ENCODE results near the gene MMP24OS. TPM values are rescaled to one million over a fixed set of nuclear protein-coding genes. Genes with fewer than 3 reads are reported as not detected.
A peak's percentile ranks its signal among the peaks of the same experiment; 100 is the strongest.
"Not testable (repeated sequence)": the region's sequence is repeated elsewhere in the genome, so short reads cannot be mapped to it uniquely, and the experiment has no call there.

The MMP24OS gene
- total RNA-seq, 1 donor from 2014 or later, result 4.2 TPM

- no peaks in the 10 kb centered on the region for H3K27me3 ChIP-seq (ENCODE audit: control insufficient read depth in 3 of 3, insufficient read depth in 3 of 3, low read length in 3 of 3)
- no peak overlapping the region for H3K27ac ChIP-seq (ENCODE audit: low read depth, low read length)
- peaks cover 23 to 35% (median 32%) of the 10 kb centered on the region in 3 donors for H3K36me3 ChIP-seq (ENCODE audit: control insufficient read depth in 3 of 3, insufficient read depth in 3 of 3, low read length in 3 of 3)
- H3K9me3 ChIP-seq (ENCODE audit: control insufficient read depth in 3 of 3, low read length in 3 of 3), result no peaks in the 10 kb centered on the region
- no peak overlapping the region for H3K4me3 ChIP-seq (ENCODE audit: low read length in 3 of 3)
- H3K9ac ChIP-seq (ENCODE audit: low read depth in 1 of 3, low read length in 3 of 3), result no peak overlapping the region
- H3K4me1 ChIP-seq (ENCODE audit: control insufficient read depth in 3 of 3, insufficient read depth in 3 of 3, low read length in 3 of 3), result peaks cover 0 to 12% (median 11%) of the 10 kb centered on the region in 3 donors
Observed at GRCh38 chr20:35267092-35267491, 10.8 kb downstream of the MMP24OS start.

GRCh38 chr20:35264755-35265154, 13.2 kb downstream of the MMP24OS start:
- Histone ChIP-seq H3K36me3 (ENCODE audit: control insufficient read depth in 3 of 3, insufficient read depth in 3 of 3, low read length in 3 of 3) (peaks cover 17 to 25% (median 18%) of the 10 kb centered on the region in 3 donors), H3K27ac (ENCODE audit: low read depth, low read length) (no peak overlapping the region), H3K9me3 (ENCODE audit: control insufficient read depth in 3 of 3, low read length in 3 of 3) (no peaks in the 10 kb centered on the region), H3K4me1 (ENCODE audit: control insufficient read depth in 3 of 3, insufficient read depth in 3 of 3, low read length in 3 of 3) (peaks cover 0 to 12% (median 11%) of the 10 kb centered on the region in 3 donors), H3K4me3 (ENCODE audit: low read length in 3 of 3) (no peak overlapping the region), H3K9ac (ENCODE audit: low read depth in 1 of 3, low read length in 3 of 3) (no peak overlapping the region), H3K27me3 (ENCODE audit: control insufficient read depth in 3 of 3, insufficient read depth in 3 of 3, low read length in 3 of 3) (no peaks in the 10 kb centered on the region)

GRCh38 chr20:35263532-35264341, 14.2 kb downstream of the MMP24OS start:
- no peak overlapping the region for H3K27ac ChIP-seq (ENCODE audit: low read depth, low read length)
- H3K27me3 ChIP-seq (ENCODE audit: control insufficient read depth in 3 of 3, insufficient read depth in 3 of 3, low read length in 3 of 3), result no peaks in the 10 kb centered on the region
- no peaks in the 10 kb centered on the region for H3K9me3 ChIP-seq (ENCODE audit: control insufficient read depth in 3 of 3, low read length in 3 of 3)
- H3K36me3 ChIP-seq (ENCODE audit: control insufficient read depth in 3 of 3, insufficient read depth in 3 of 3, low read length in 3 of 3), result peaks cover 15 to 21% (median 15%) of the 10 kb centered on the region in 3 donors
- peaks cover 0 to 12% (median 8%) of the 10 kb centered on the region in 3 donors for H3K4me1 ChIP-seq (ENCODE audit: control insufficient read depth in 3 of 3, insufficient read depth in 3 of 3, low read length in 3 of 3)
- H3K4me3 ChIP-seq (ENCODE audit: low read length in 3 of 3), result peak overlapping the region in 1 of 3 donors; percentile 22
- H3K9ac ChIP-seq (ENCODE audit: low read depth in 1 of 3, low read length in 3 of 3), result peak overlapping the region in 1 of 3 donors; percentile 54

GRCh38 chr20:35262731-35263531, 15.0 kb downstream of the MMP24OS start:
- not testable (repeated sequence) for H3K9me3 ChIP-seq (ENCODE audit: control insufficient read depth in 3 of 3, low read length in 3 of 3); H3K27me3 ChIP-seq (ENCODE audit: control insufficient read depth in 3 of 3, insufficient read depth in 3 of 3, low read length in 3 of 3); H3K27ac ChIP-seq (ENCODE audit: low read depth, low read length); H3K4me3 ChIP-seq (ENCODE audit: low read length in 3 of 3)
- Histone ChIP-seq H3K36me3 (ENCODE audit: control insufficient read depth in 3 of 3, insufficient read depth in 3 of 3, low read length in 3 of 3) (peaks cover 10 to 19% (median 12%) of the 10 kb centered on the region in 3 donors), H3K9ac (ENCODE audit: low read depth in 1 of 3, low read length in 3 of 3) (peak overlapping the region in 1 of 3 donors; percentile 54), H3K4me1 (ENCODE audit: control insufficient read depth in 3 of 3, insufficient read depth in 3 of 3, low read length in 3 of 3) (peaks cover 0 to 12% (median 8%) of the 10 kb centered on the region in 3 donors)

- H3K4me3 ChIP-seq (ENCODE audit: low read length in 3 of 3); H3K27ac ChIP-seq (ENCODE audit: low read depth, low read length); H3K9ac ChIP-seq (ENCODE audit: low read depth in 1 of 3, low read length in 3 of 3); H3K27me3 ChIP-seq (ENCODE audit: control insufficient read depth in 3 of 3, insufficient read depth in 3 of 3, low read length in 3 of 3); H3K9me3 ChIP-seq (ENCODE audit: control insufficient read depth in 3 of 3, low read length in 3 of 3): not testable (repeated sequence)
- peaks cover 4 to 13% (median 6%) of the 10 kb centered on the region in 3 donors for H3K36me3 ChIP-seq (ENCODE audit: control insufficient read depth in 3 of 3, insufficient read depth in 3 of 3, low read length in 3 of 3)
- peaks cover 0 to 12% (median 8%) of the 10 kb centered on the region in 3 donors for H3K4me1 ChIP-seq (ENCODE audit: control insufficient read depth in 3 of 3, insufficient read depth in 3 of 3, low read length in 3 of 3)
Observed at GRCh38 chr20:35262321-35262720, 15.6 kb downstream of the MMP24OS start.

- Histone ChIP-seq H3K9me3 (ENCODE audit: control insufficient read depth in 3 of 3, low read length in 3 of 3) (no peaks in the 10 kb centered on the region), H3K4me1 (ENCODE audit: control insufficient read depth in 3 of 3, insufficient read depth in 3 of 3, low read length in 3 of 3) (peaks cover 0 to 12% (median 8%) of the 10 kb centered on the region in 3 donors), H3K36me3 (ENCODE audit: control insufficient read depth in 3 of 3, insufficient read depth in 3 of 3, low read length in 3 of 3) (peaks cover 0 to 6% (median 5%) of the 10 kb centered on the region in 3 donors), H3K27ac (ENCODE audit: low read depth, low read length) (no peak overlapping the region), H3K9ac (ENCODE audit: low read depth in 1 of 3, low read length in 3 of 3) (no peak overlapping the region), H3K4me3 (ENCODE audit: low read length in 3 of 3) (no peak overlapping the region), H3K27me3 (ENCODE audit: control insufficient read depth in 3 of 3, insufficient read depth in 3 of 3, low read length in 3 of 3) (no peaks in the 10 kb centered on the region)
Observed at GRCh38 chr20:35260426-35260825, 17.5 kb downstream of the MMP24OS start.

- H3K27ac ChIP-seq (ENCODE audit: low read depth, low read length), result no peak overlapping the region
- peaks cover 0 to 3% (median 2%) of the 10 kb centered on the region in 3 donors for H3K36me3 ChIP-seq (ENCODE audit: control insufficient read depth in 3 of 3, insufficient read depth in 3 of 3, low read length in 3 of 3)
- no peaks in the 10 kb centered on the region for H3K27me3 ChIP-seq (ENCODE audit: control insufficient read depth in 3 of 3, insufficient read depth in 3 of 3, low read length in 3 of 3)
- H3K9ac ChIP-seq (ENCODE audit: low read depth in 1 of 3, low read length in 3 of 3), result no peak overlapping the region
- H3K4me3 ChIP-seq (ENCODE audit: low read length in 3 of 3), result no peak overlapping the region
- no peaks in the 10 kb centered on the region for H3K4me1 ChIP-seq (ENCODE audit: control insufficient read depth in 3 of 3, insufficient read depth in 3 of 3, low read length in 3 of 3)
- H3K9me3 ChIP-seq (ENCODE audit: control insufficient read depth in 3 of 3, low read length in 3 of 3), result no peaks in the 10 kb centered on the region
Observed at GRCh38 chr20:35257175-35257909, 20.6 kb downstream of the MMP24OS start.

GRCh38 chr20:35254448-35254999, 23.4 kb downstream of the MMP24OS start:
- Histone ChIP-seq H3K36me3 (ENCODE audit: control insufficient read depth in 3 of 3, insufficient read depth in 3 of 3, low read length in 3 of 3) (peaks cover 0 to 3% (median 2%) of the 10 kb centered on the region in 3 donors), H3K4me3 (ENCODE audit: low read length in 3 of 3) (no peak overlapping the region), H3K27ac (ENCODE audit: low read depth, low read length) (no peak overlapping the region), H3K9ac (ENCODE audit: low read depth in 1 of 3, low read length in 3 of 3) (no peak overlapping the region), H3K9me3 (ENCODE audit: control insufficient read depth in 3 of 3, low read length in 3 of 3) (no peaks in the 10 kb centered on the region), H3K27me3 (ENCODE audit: control insufficient read depth in 3 of 3, insufficient read depth in 3 of 3, low read length in 3 of 3) (no peaks in the 10 kb centered on the region), H3K4me1 (ENCODE audit: control insufficient read depth in 3 of 3, insufficient read depth in 3 of 3, low read length in 3 of 3) (no peaks in the 10 kb centered on the region)

- no peak overlapping the region for H3K27ac ChIP-seq (ENCODE audit: low read depth, low read length)
- H3K9ac ChIP-seq (ENCODE audit: low read depth in 1 of 3, low read length in 3 of 3), result no peak overlapping the region
- no peaks in the 10 kb centered on the region for H3K4me1 ChIP-seq (ENCODE audit: control insufficient read depth in 3 of 3, insufficient read depth in 3 of 3, low read length in 3 of 3)
- no peaks in the 10 kb centered on the region for H3K27me3 ChIP-seq (ENCODE audit: control insufficient read depth in 3 of 3, insufficient read depth in 3 of 3, low read length in 3 of 3)
- H3K36me3 ChIP-seq (ENCODE audit: control insufficient read depth in 3 of 3, insufficient read depth in 3 of 3, low read length in 3 of 3), result peaks cover 0 to 3% (median 0%) of the 10 kb centered on the region in 3 donors
- no peaks in the 10 kb centered on the region for H3K9me3 ChIP-seq (ENCODE audit: control insufficient read depth in 3 of 3, low read length in 3 of 3)
- H3K4me3 ChIP-seq (ENCODE audit: low read length in 3 of 3), result no peak overlapping the region
Observed at GRCh38 chr20:35253010-35253409, 24.9 kb downstream of the MMP24OS start.

Data from skeletal muscle tissue (tissue), 4 donors.